MM.1S (cell line): ENCODE data around the gene CHST9.
A peak's percentile ranks its signal among the peaks of the same experiment; 100 is the strongest.
"Not testable (repeated sequence)": the region's sequence is repeated elsewhere in the genome, so short reads cannot be mapped to it uniquely, and the experiment has no call there.

Experiments
- DNase-seq: peaks from one replicate; pipeline ENCODE4 v3.0.0-alpha.2; 2015
- H2AFZ ChIP-seq: fragments of 300-600 bp; sonication (generic); 2 replicates; pipeline ENCODE4 v1.6.0; 2016; ENCODE audit warnings: antibody characterized with exemption, low read length
- H3F3A ChIP-seq: fragments of 300-600 bp; sonication (generic); 2 replicates; pipeline ENCODE4 v1.6.1; 2016; ENCODE audit warnings: mild to moderate bottlenecking, antibody characterized with exemption, low read length, moderate library complexity, mixed read lengths; ENCODE audit not compliant: insufficient read depth
- H3K27ac ChIP-seq: fragments of 300-600 bp; sonication (generic); 2 replicates; pipeline ENCODE4 v1.5.1; 2016; ENCODE audit warnings: mild to moderate bottlenecking, low read length
- H3K27me3 ChIP-seq: fragments of 300-600 bp; sonication (generic); replicated peaks from 2 replicates; pipeline ENCODE4 v1.6.0; 2016; ENCODE audit warnings: low read length; ENCODE audit not compliant: insufficient read depth
- H3K36me3 ChIP-seq: fragments of 300-600 bp; sonication (generic); replicated peaks from 2 replicates; pipeline ENCODE4 v1.6.1; 2016; ENCODE audit warnings: mild to moderate bottlenecking, low read length, mixed read lengths; ENCODE audit not compliant: insufficient read depth
- H3K4me1 ChIP-seq: fragments of 300-600 bp; sonication (generic); 2 replicates; pipeline ENCODE4 v1.6.1; 2016; ENCODE audit warnings: low read length, mixed read lengths
- H3K4me2 ChIP-seq: fragments of 300-600 bp; sonication (generic); 2 replicates; pipeline ENCODE4 v1.6.0; 2016; ENCODE audit warnings: low read depth, low read length
- H3K4me3 ChIP-seq: fragments of 300-600 bp; sonication (generic); 2 replicates; pipeline ENCODE4 v1.5.1; 2016; ENCODE audit warnings: low read length, mixed read lengths
- H3K79me2 ChIP-seq: fragments of 300-600 bp; sonication (generic); 2 replicates; pipeline ENCODE4 v1.6.1; 2016; ENCODE audit warnings: mixed run types, low read length, mixed read lengths
- H3K9ac ChIP-seq: fragments of 300-600 bp; sonication (generic); 2 replicates; pipeline ENCODE4 v1.6.1; 2016; ENCODE audit warnings: low read length, mixed read lengths
- H3K9me2 ChIP-seq: fragments of 300-600 bp; sonication (generic); replicated peaks from 2 replicates; pipeline ENCODE4 v1.6.1; 2016; ENCODE audit warnings: mild to moderate bottlenecking, low read length, mixed read lengths; ENCODE audit not compliant: insufficient read depth
- H3K9me3 ChIP-seq: fragments of 300-600 bp; sonication (generic); replicated peaks from 2 replicates; pipeline ENCODE4 v1.6.1; 2016; ENCODE audit warnings: mild to moderate bottlenecking, low read length, mixed read lengths; ENCODE audit not compliant: insufficient read depth
- H4K20me1 ChIP-seq: fragments of 300-600 bp; sonication (generic); 2 replicates; pipeline ENCODE4 v1.6.1; 2016; ENCODE audit warnings: mild to moderate bottlenecking, low read length, moderate library complexity, mixed read lengths; ENCODE audit not compliant: insufficient read depth
- CTCF ChIP-seq: fragments of 300-600 bp; sonication (generic); IDR thresholded peaks from 2 replicates; pipeline ENCODE4 v1.5.1; 2016; ENCODE audit warnings: antibody characterized with exemption, low read length, mixed read lengths
- EZH2 ChIP-seq: fragments of 300-600 bp; sonication (generic); optimal IDR thresholded peaks from 2 replicates; pipeline ENCODE3; 2017; ENCODE audit warnings: low read depth, mild to moderate bottlenecking, antibody characterized with exemption, low read length, mixed read lengths
- EZH2phosphoT487 ChIP-seq: fragments of 300-600 bp; sonication (generic); IDR thresholded peaks from 2 replicates; pipeline ENCODE4 v1.6.1; 2018; ENCODE audit warnings: antibody characterized with exemption, low read length

Gene CHST9

GRCh38 chr18:27163197-27163716 is 21.9 kb downstream of the CHST9 start:
- H3K36me3 ChIP-seq, H3K9me3 ChIP-seq, H3K79me2 ChIP-seq, H3K9me2 ChIP-seq, H3K27me3 ChIP-seq, H3K4me3 ChIP-seq, H3K4me1 ChIP-seq, H3K9ac ChIP-seq, H3F3A ChIP-seq, H4K20me1 ChIP-seq, H3K27ac ChIP-seq, H3K4me2 ChIP-seq: not testable (repeated sequence)
- peak; percentile 9; the same call in 1 of the 2 replicates for TF ChIP-seq CTCF
- peak; percentile 25 for DNase-seq
- peak overlapping the region; percentile 45; the same call in 1 of the 2 replicates for H2AFZ ChIP-seq

GRCh38 chr18:27149240-27149639 is 35.9 kb downstream of the CHST9 start:
- not testable (repeated sequence) for H2AFZ ChIP-seq, H3K79me2 ChIP-seq, DNase-seq, H3K27ac ChIP-seq, H3K27me3 ChIP-seq, H3K4me1 ChIP-seq, H3K36me3 ChIP-seq, H4K20me1 ChIP-seq, H3K4me3 ChIP-seq, H3K9me3 ChIP-seq, H3K9me2 ChIP-seq, H3K4me2 ChIP-seq, H3F3A ChIP-seq, H3K9ac ChIP-seq

GRCh38 chr18:27144672-27145071 is 40.4 kb downstream of the CHST9 start:
- no peak for DNase-seq
- Histone ChIP-seq H3F3A (no peaks in the 10 kb centered on the region), H3K9me3 (no peaks in the 10 kb centered on the region)

More at GRCh38 chr18:27144672-27145071, 40.4 kb downstream of the CHST9 start:
- H2AFZ ChIP-seq, result no peak overlapping the region
- no peaks in the 10 kb centered on the region for H3K36me3 ChIP-seq
- H3K9me2 ChIP-seq, result no peaks in the 10 kb centered on the region
- no peaks in the 10 kb centered on the region for H4K20me1 ChIP-seq
- no peaks in the 10 kb centered on the region for H3K4me1 ChIP-seq
- H3K27ac ChIP-seq, result no peak overlapping the region
- TF ChIP-seq EZH2 (no peak), EZH2phosphoT487 (no peak), CTCF (no peak)
- no peak overlapping the region for H3K4me3 ChIP-seq
- no peaks in the 10 kb centered on the region for H3K79me2 ChIP-seq
- no peak overlapping the region for H3K4me2 ChIP-seq
- H3K9ac ChIP-seq, result no peak overlapping the region
- no peaks in the 10 kb centered on the region for H3K27me3 ChIP-seq
